Measurements from ENCODE around the gene OVOL2.
"Not testable (repeated sequence)": the region's sequence is repeated elsewhere in the genome, so short reads cannot be mapped to it uniquely, and the experiment has no call there.

- not testable (repeated sequence) for TF ChIP-seq CTCF (IDR thresholded peaks at IDR 0.05; ENCODE audit: low read depth, low read length, missing input control); MAX (IDR thresholded peaks at IDR 0.05); ATF3 (IDR thresholded peaks at IDR 0.05); FOXA2 (IDR thresholded peaks at IDR 0.05); NR2F2 (IDR thresholded peaks at IDR 0.05); JUND (IDR thresholded peaks at IDR 0.05)
Observed at GRCh38 chr20:18080836-18081235, 23.1 kb upstream of the OVOL2 start.
